ENCODE data around the gene NECAP2. TPM values are rescaled to one million over a fixed set of nuclear protein-coding genes. Genes with fewer than 3 reads are reported as not detected.

Gene NECAP2
- total and polyA plus RNA-seq, 10 of the 15 experiments (the other 5 are each of a cell fraction or from before 2014, with no cell fraction given), result 16.3 to 98.0 (median 57.4) TPM

DNA sequence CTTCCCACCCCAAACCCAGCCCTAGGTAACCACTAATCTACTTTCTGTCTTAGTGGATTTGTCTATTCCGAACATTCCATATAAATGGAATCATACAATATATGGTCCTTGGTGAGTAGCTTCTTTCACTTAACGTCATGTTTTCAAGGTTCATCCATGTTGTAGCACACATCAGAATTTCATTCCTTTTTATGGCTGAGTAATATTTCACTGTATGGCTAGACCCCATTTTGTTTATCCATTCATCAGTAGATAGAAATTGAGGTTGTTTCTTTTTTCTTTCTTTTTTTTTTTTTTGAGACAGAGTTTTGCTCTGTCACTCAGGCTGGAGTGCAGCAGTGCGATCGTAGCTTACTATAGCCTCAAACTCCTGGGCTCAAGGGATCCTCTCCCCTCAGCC, 6.5 kb upstream of the NECAP2 start:
- Histone ChIP-seq H3K79me2 (ENCODE audit: control insufficient read depth, insufficient read depth, low read length) (no peaks in the 10 kb centered on the region), H3K36me3 (ENCODE audit: control insufficient read depth in 2 of 2, insufficient read depth in 2 of 2, low read length in 1 of 2) (no peaks in the 10 kb centered on the region), H3K9me3 (replicated peaks; ENCODE audit: control insufficient read depth, insufficient read depth, low read length) (no peaks in the 10 kb centered on the region), H4K20me1 (ENCODE audit: control insufficient read depth, insufficient read depth) (no peaks in the 10 kb centered on the region), H3K9ac (ENCODE audit: control insufficient read depth, insufficient read depth, low read length) (no peak overlapping the region), H3K27ac (ENCODE audit: control insufficient read depth, insufficient read depth) (no peak overlapping the region), H3K27me3 (replicated peaks in 1 of 2; ENCODE audit: control insufficient read depth in 2 of 2, insufficient read depth in 2 of 2, low read length in 1 of 2) (no peaks in the 10 kb centered on the region), H2AFZ (ENCODE audit: control insufficient read depth, low read depth, low read length) (no peak overlapping the region), H3K4me3 (no peak overlapping the region), H3K4me1 (ENCODE audit: control insufficient read depth, insufficient read depth, low read length) (peaks cover 9% of the 10 kb centered on the region), H3K4me2 (ENCODE audit: control insufficient read depth, insufficient read depth) (no peak overlapping the region)
- FAIRE-seq, result no peak
- in situ Hi-C loops (cut with MboI), result no loop called here
- ATAC-seq, result no peak
- ChIA-PET RAD21 (ENCODE audit: unreplicated experiment) (no interaction called here), SMC1A (ENCODE audit: uncharacterized antibody, unreplicated experiment) (interaction anchor here (0.8 to 1.1 kb wide), 2 partner anchors 24 to 46 kb away, joined by 3 read pairs; no protein-coding TSS in a partner anchor), POLR2A (interaction anchor here (1.2 kb wide), 1 partner anchor 18 kb away, joined by 3 read pairs; no protein-coding TSS in a partner anchor), CTCF (interaction anchor here (1.2 kb wide), 1 partner anchor 352 kb away, joined by 3 read pairs; no protein-coding TSS in a partner anchor)
- intact Hi-C loops (cut with micrococcal nuclease; ENCODE audit: unreplicated experiment), result no loop called here
- no TSS peak for BruUV-seq (replicated peaks)
- DNase-seq (ENCODE audit: low read depth, low spot score), result no peak
- WGBS (ENCODE audit: insufficient coverage, insufficient replicate concordance, low lambda C conversion rate, missing lambda C conversion rate), result 85% methylated on average over 4 of the region's 4 CpGs
- TF ChIP-seq, protein P1, sequence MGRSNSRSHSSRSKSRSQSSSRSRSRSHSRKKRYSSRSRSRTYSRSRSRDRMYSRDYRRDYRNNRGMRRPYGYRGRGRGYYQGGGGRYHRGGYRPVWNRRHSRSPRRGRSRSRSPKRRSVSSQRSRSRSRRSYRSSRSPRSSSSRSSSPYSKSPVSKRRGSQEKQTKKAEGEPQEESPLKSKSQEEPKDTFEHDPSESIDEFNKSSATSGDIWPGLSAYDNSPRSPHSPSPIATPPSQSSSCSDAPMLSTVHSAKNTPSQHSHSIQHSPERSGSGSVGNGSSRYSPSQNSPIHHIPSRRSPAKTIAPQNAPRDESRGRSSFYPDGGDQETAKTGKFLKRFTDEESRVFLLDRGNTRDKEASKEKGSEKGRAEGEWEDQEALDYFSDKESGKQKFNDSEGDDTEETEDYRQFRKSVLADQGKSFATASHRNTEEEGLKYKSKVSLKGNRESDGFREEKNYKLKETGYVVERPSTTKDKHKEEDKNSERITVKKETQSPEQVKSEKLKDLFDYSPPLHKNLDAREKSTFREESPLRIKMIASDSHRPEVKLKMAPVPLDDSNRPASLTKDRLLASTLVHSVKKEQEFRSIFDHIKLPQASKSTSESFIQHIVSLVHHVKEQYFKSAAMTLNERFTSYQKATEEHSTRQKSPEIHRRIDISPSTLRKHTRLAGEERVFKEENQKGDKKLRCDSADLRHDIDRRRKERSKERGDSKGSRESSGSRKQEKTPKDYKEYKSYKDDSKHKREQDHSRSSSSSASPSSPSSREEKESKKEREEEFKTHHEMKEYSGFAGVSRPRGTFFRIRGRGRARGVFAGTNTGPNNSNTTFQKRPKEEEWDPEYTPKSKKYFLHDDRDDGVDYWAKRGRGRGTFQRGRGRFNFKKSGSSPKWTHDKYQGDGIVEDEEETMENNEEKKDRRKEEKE (IDR thresholded peaks at IDR 0.05), result no peak
- TF ChIP-seq RUNX3 (IDR thresholded peaks at IDR 0.05; ENCODE audit: low read length) (no peak), NBN (IDR thresholded peaks at IDR 0.05) (no peak), KDM1A (IDR thresholded peaks at IDR 0.05; ENCODE audit: borderline replicate concordance) (no peak), NFXL1 (IDR thresholded peaks at IDR 0.05; ENCODE audit: borderline replicate concordance) (no peak), DPF2 (IDR thresholded peaks at IDR 0.05) (no peak), POLR2AphosphoS5 (IDR thresholded peaks at IDR 0.05; ENCODE audit: low read length) (no peak), ZZZ3 (IDR thresholded peaks at IDR 0.05; ENCODE audit: control insufficient read depth, insufficient read length, low read depth) (no peak), NFYA (IDR thresholded peaks at IDR 0.05; ENCODE audit: borderline replicate concordance, low read depth, low read length) (no peak), PAX8 (IDR thresholded peaks at IDR 0.05) (no peak), SUPT20H (IDR thresholded peaks at IDR 0.05; ENCODE audit: borderline replicate concordance, control insufficient read depth, low read depth, low read length) (no peak), EGR1 (IDR thresholded peaks at IDR 0.05; ENCODE audit: borderline replicate concordance in 1 of 2, low read depth in 2 of 2, low read length in 2 of 2) (no peak), SP1 (IDR thresholded peaks at IDR 0.05; ENCODE audit: low read depth, low read length) (no peak), MEF2B (IDR thresholded peaks at IDR 0.05; ENCODE audit: partially characterized antibody, poor library complexity, severe bottlenecking) (no peak)
- TF ChIP-seq, protein P2, sequence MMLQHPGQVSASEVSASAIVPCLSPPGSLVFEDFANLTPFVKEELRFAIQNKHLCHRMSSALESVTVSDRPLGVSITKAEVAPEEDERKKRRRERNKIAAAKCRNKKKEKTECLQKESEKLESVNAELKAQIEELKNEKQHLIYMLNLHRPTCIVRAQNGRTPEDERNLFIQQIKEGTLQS (IDR thresholded peaks at IDR 0.05; ENCODE audit: borderline replicate concordance, extremely low read depth, low read depth, low read length), result no peak
- TF ChIP-seq, protein P3, sequence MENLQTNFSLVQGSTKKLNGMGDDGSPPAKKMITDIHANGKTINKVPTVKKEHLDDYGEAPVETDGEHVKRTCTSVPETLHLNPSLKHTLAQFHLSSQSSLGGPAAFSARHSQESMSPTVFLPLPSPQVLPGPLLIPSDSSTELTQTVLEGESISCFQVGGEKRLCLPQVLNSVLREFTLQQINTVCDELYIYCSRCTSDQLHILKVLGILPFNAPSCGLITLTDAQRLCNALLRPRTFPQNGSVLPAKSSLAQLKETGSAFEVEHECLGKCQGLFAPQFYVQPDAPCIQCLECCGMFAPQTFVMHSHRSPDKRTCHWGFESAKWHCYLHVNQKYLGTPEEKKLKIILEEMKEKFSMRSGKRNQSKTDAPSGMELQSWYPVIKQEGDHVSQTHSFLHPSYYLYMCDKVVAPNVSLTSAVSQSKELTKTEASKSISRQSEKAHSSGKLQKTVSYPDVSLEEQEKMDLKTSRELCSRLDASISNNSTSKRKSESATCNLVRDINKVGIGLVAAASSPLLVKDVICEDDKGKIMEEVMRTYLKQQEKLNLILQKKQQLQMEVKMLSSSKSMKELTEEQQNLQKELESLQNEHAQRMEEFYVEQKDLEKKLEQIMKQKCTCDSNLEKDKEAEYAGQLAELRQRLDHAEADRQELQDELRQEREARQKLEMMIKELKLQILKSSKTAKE (IDR thresholded peaks at IDR 0.05; ENCODE audit: low read depth, poor library complexity, severe bottlenecking), result no peak
- TF ChIP-seq, protein P4, sequence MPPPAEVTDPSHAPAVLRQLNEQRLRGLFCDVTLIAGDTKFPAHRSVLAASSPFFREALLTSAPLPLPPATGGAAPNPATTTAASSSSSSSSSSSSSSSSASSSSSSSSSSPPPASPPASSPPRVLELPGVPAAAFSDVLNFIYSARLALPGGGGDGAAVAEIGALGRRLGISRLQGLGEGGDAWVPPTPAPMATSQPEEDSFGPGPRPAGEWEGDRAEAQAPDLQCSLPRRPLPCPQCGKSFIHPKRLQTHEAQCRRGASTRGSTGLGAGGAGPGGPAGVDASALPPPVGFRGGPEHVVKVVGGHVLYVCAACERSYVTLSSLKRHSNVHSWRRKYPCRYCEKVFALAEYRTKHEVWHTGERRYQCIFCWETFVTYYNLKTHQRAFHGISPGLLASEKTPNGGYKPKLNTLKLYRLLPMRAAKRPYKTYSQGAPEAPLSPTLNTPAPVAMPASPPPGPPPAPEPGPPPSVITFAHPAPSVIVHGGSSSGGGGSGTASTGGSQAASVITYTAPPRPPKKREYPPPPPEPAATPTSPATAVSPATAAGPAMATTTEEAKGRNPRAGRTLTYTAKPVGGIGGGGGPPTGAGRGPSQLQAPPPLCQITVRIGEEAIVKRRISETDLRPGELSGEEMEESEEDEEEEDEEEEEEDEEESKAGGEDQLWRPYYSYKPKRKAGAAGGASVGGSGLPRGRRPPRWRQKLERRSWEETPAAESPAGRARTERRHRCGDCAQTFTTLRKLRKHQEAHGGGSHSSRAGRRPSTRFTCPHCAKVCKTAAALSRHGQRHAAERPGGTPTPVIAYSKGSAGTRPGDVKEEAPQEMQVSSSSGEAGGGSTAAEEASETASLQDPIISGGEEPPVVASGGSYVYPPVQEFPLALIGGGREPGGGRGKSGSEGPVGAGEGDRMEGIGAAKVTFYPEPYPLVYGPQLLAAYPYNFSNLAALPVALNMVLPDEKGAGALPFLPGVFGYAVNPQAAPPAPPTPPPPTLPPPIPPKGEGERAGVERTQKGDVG (CRISPR knock-in tag; IDR thresholded peaks at IDR 0.05), result no peak

Measured in GM12878 (cell line).